ENCODE measurements around the gene CLSTN1.
A peak's percentile ranks its signal among the peaks of the same experiment; 100 is the strongest.

The CLSTN1 gene

DNA sequence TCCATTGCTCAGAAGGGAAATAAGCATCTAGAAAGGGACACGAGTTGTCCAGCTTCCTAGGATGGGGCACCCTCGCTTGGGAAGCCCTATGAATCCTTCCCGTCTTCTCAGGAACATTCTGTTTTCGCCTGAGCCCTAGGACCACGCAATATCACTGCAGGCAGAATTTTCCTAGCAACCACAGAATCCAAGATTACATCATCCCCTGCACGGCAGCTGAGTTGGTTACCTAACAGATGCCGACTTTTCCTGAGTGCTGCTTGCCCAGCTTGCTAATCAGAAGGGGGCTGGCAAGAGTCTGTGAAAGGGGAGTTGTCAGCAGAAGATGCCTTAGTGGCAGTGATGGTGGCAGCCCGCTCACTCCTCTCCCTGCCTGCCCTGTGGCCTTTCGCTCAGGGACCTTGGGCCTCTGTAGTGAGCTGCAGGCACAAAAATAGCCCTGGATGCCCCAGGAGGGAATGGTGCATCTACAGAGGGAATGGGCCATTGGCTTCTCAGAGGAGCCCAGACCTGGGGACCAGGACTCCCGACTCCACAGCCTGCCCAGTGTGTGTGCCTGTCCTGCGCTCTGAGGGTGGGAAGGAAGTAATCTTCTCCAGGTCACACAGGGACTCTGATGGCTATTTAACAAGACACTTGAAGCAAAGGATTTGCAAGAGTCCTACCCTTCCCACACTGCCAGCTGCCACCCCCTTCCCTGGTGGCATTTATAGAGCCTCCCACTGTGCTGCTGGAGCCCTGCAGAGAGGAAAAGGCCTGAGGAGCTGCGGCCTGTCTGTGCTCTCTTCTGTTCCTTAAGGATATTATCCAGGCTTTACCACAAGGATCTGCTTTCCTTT lies 28.9 kb upstream of the CLSTN1 start:
- FAIRE-seq (no peak), DNase-seq (ENCODE audit: insufficient read length, low spot score) (peak; percentile 36)
- TF ChIP-seq, protein P1, sequence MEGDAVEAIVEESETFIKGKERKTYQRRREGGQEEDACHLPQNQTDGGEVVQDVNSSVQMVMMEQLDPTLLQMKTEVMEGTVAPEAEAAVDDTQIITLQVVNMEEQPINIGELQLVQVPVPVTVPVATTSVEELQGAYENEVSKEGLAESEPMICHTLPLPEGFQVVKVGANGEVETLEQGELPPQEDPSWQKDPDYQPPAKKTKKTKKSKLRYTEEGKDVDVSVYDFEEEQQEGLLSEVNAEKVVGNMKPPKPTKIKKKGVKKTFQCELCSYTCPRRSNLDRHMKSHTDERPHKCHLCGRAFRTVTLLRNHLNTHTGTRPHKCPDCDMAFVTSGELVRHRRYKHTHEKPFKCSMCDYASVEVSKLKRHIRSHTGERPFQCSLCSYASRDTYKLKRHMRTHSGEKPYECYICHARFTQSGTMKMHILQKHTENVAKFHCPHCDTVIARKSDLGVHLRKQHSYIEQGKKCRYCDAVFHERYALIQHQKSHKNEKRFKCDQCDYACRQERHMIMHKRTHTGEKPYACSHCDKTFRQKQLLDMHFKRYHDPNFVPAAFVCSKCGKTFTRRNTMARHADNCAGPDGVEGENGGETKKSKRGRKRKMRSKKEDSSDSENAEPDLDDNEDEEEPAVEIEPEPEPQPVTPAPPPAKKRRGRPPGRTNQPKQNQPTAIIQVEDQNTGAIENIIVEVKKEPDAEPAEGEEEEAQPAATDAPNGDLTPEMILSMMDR (IDR thresholded peaks at IDR 0.05; ENCODE audit: insufficient read depth, missing control alignments) = no peak

DNA sequence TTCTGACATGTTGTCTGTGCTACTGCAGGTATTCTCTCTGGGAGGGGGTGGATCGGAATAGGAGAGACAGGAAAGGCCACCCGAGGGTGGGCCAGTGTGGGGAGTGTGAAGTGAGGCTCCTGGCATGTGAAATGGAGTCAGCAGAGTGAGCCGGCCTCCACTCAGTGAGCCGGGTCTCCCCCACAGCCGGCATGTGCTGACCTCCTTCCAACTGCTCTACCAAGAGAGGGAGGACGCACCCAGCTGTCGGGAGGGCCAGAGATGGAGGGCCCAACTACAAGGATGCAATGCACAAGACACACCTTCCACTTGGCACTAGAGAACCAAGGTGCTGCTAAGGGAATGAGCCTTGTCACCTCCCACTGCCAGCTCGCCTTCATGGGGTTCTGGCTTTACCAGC lies 28.2 kb upstream of the CLSTN1 start:
- FAIRE-seq (no peak), DNase-seq (ENCODE audit: insufficient read length, low spot score) (no peak)
- TF ChIP-seq, protein P1 (IDR thresholded peaks at IDR 0.05; ENCODE audit: insufficient read depth, missing control alignments) = no peak

GRCh38 chr1:9850442-9851162 lies 26.8 kb upstream of the CLSTN1 start:
- DNase-seq (ENCODE audit: insufficient read length, low spot score) = no peak
- TF ChIP-seq, protein P1 (IDR thresholded peaks at IDR 0.05; ENCODE audit: insufficient read depth, missing control alignments) = no peak
- FAIRE-seq = no peak

- no peak for DNase-seq (ENCODE audit: insufficient read length, low spot score)
- FAIRE-seq = no peak
- TF ChIP-seq, protein P1 (IDR thresholded peaks at IDR 0.05; ENCODE audit: insufficient read depth, missing control alignments) = no peak
These were observed 26.1 kb upstream of the CLSTN1 start for GRCh38 chr1:9849691-9850441.

DNA sequence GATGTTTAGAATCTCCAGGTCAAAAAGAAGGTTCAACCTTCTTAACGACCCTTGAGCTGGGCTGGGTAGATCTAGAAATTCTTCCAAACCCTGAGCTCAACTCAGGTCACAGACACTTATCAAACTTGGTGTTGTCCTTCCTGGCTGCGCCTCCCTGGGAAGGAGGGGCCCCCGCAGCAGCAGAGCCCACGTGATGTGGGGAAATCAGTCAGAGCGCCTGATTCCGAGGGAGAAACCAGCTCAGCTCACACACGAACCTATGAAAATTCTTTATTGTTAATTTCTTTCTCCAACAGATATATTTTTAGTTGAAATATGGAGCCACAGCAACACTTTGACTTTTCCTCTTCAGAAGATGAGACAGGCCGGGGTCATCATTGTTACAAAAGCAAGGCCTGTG lies 24.3 kb upstream of the CLSTN1 start:
- DNase-seq (ENCODE audit: insufficient read length, low spot score) (no peak), FAIRE-seq (no peak)

DNA sequence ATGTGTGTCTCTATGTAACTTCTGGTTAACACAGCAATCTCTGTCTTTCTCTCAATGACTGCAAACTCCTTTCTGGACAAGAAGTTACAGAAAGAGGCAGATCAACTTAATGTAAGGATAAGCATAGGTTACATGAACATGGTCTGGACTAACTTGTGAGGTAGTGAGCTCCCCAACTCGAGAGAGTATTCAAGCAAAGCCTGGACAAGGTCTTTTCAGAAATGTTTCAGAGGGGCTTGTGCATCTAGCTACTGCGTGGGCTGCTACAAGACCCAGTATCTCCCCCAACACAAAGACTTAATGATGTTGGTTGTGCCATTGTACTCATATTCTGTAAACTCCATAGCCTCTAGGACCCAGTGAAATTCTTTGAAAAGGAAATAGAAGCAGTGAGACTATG lies 23.5 kb upstream of the CLSTN1 start:
- DNase-seq (ENCODE audit: insufficient read length, low spot score) (no peak), FAIRE-seq (no peak)
- TF ChIP-seq, protein P1 (IDR thresholded peaks at IDR 0.05; ENCODE audit: insufficient read depth, missing control alignments) = no peak

More for the DNA sequence above, 24.3 kb upstream of the CLSTN1 start:
- TF ChIP-seq, protein P1 (IDR thresholded peaks at IDR 0.05; ENCODE audit: insufficient read depth, missing control alignments) = no peak

Data from D721Med (cell line).